Liver (tissue), 3 donors: ENCODE results near the gene TULP4.

Source experiments
- CTCF ChIP-seq: fragments of 150-350 bp; IDR thresholded peaks from 2 replicates; pipeline ENCODE4 v1.5.1; 2017; ENCODE audit warnings: improper control_type of control experiment, low read depth, low read length; ENCODE audit not compliant: missing input control
- EGR1 ChIP-seq, 2 donors: IDR thresholded peaks; 2 replicates each; pipeline ENCODE4 v1.6.1; 2016 to 2018; ENCODE audit warnings: antibody characterized with exemption in 2 of 2, low read depth in 2 of 2
- FOXA1 ChIP-seq: IDR thresholded peaks from 2 replicates; pipeline ENCODE4 v1.6.1; 2016; ENCODE audit warnings: antibody characterized with exemption
- FOXA2 ChIP-seq: IDR thresholded peaks from 2 replicates; pipeline ENCODE4 v1.6.1; 2016; ENCODE audit warnings: antibody characterized with exemption
- HNF4A ChIP-seq, 2 donors: conservative IDR thresholded peaks; 2 replicates each; pipeline ENCODE4 v1.6.1; 2016; ENCODE audit warnings: antibody characterized with exemption in 2 of 2, mild to moderate bottlenecking in 2 of 2
- JUND ChIP-seq, 2 donors: IDR thresholded peaks; 2 replicates each; pipeline ENCODE4 v1.6.1; 2016; ENCODE audit warnings: antibody characterized with exemption in 2 of 2
- MAX ChIP-seq: IDR thresholded peaks from 2 replicates; pipeline ENCODE4 v1.6.1; 2016; ENCODE audit warnings: antibody characterized with exemption
- RAD21 ChIP-seq, 2 donors: IDR thresholded peaks; 2 replicates each; pipeline ENCODE4 v1.6.1; 2016; ENCODE audit warnings: antibody characterized with exemption in 2 of 2, mild to moderate bottlenecking in 2 of 2
- REST ChIP-seq: IDR thresholded peaks from 2 replicates; pipeline ENCODE4 v1.6.1; 2016; ENCODE audit warnings: antibody characterized with exemption, mild to moderate bottlenecking
- SP1 ChIP-seq: IDR thresholded peaks from 2 replicates; pipeline ENCODE4 v1.6.1; 2018; ENCODE audit warnings: antibody characterized with exemption, mild to moderate bottlenecking
- TAF1 ChIP-seq: conservative IDR thresholded peaks from 2 replicates; pipeline ENCODE4 v1.6.1; 2016; ENCODE audit warnings: antibody characterized with exemption, mild to moderate bottlenecking
- YY1 ChIP-seq: IDR thresholded peaks from 2 replicates; pipeline ENCODE4 v1.6.1; 2016; ENCODE audit warnings: antibody characterized with exemption, mild to moderate bottlenecking
- ZBTB33 ChIP-seq: IDR thresholded peaks from 2 replicates; pipeline ENCODE4 v1.6.1; 2016; ENCODE audit warnings: antibody characterized with exemption
- donor health status: healthy.
- donor health status: healthy.

- TF ChIP-seq CTCF (no peak), YY1 (no peak), SP1 (no peak), FOXA1 (no peak), EGR1 (IDR thresholded peaks at IDR 0.05; ENCODE audit: low read depth in 2 of 2) (no peak), HNF4A (conservative IDR thresholded peaks at IDR 0.05) (no peak), FOXA2 (no peak), TAF1 (no peak), REST (no peak), MAX (no peak), RAD21 (IDR thresholded peaks at IDR 0.05) (no peak), JUND (IDR thresholded peaks at IDR 0.05) (no peak), ZBTB33 (no peak)
Measured at GRCh38 chr6:158381214-158381613, 68.9 kb downstream of the TULP4 start.
